NB4 (cell line): ENCODE results near the gene BRI3.

Source experiments
- DNase-seq: peaks from one replicate; pipeline ENCODE4 v3.0.0; 2010; ENCODE audit warnings: low read depth
- H3K4me3 ChIP-seq: one replicate; pipeline ENCODE4 v1.5.1; 2011; ENCODE audit warnings: mild to moderate bottlenecking, low read depth, low read length, moderate library complexity
- CTCF ChIP-seq: IDR thresholded peaks from one replicate; pipeline ENCODE4 v1.5.1; 2012; ENCODE audit warnings: low read depth, low read length
- MAX ChIP-seq: IDR thresholded peaks from 2 replicates; pipeline ENCODE4 v1.6.1; 2011; ENCODE audit warnings: low read depth, low read length
- MYC ChIP-seq: IDR thresholded peaks from 2 replicates; pipeline ENCODE4 v1.6.1; 2011; ENCODE audit warnings: low read depth, low read length
- POLR2A ChIP-seq: IDR thresholded peaks from 2 replicates; pipeline ENCODE4 v1.6.1; 2011; ENCODE audit warnings: mild to moderate bottlenecking; ENCODE audit not compliant: insufficient read length; ENCODE audit errors: extremely low read depth

Gene BRI3

GRCh38 chr7:98235901-98236300 is 45.6 kb upstream of the BRI3 start:
- H3K4me3 ChIP-seq: no peak overlapping the region
- TF ChIP-seq CTCF: no peak
- no peak for TF ChIP-seq MYC
- no peak for TF ChIP-seq POLR2A
- TF ChIP-seq MAX: no peak
- DNase-seq: no peak

GRCh38 chr7:98236355-98237185 is 44.9 kb upstream of the BRI3 start:
- no peak for DNase-seq
- TF ChIP-seq MAX: no peak
- TF ChIP-seq MYC: no peak
- no peak for TF ChIP-seq CTCF
- no peak for TF ChIP-seq POLR2A
- no peak overlapping the region for H3K4me3 ChIP-seq

- TF ChIP-seq MYC (no peak), CTCF (no peak), POLR2A (no peak), MAX (no peak)
- H3K4me3 ChIP-seq: no peak overlapping the region
- DNase-seq: no peak
Observed at GRCh38 chr7:98238076-98238475, 43.4 kb upstream of the BRI3 start.

- DNase-seq: no peak
- no peak overlapping the region for H3K4me3 ChIP-seq
- TF ChIP-seq POLR2A (no peak), CTCF (no peak), MYC (no peak), MAX (no peak)
Observed at GRCh38 chr7:98238976-98239375, 42.5 kb upstream of the BRI3 start.

- no peak overlapping the region for H3K4me3 ChIP-seq
- TF ChIP-seq CTCF: peak; percentile 86
- TF ChIP-seq MYC: 0 out of 2 replicates have a peak, but pooled peaks have one; percentile 9
- peak; percentile 36; the same call in 1 of the 2 replicates for TF ChIP-seq MAX
- no peak for TF ChIP-seq POLR2A
- DNase-seq: peak; percentile 67
Observed at GRCh38 chr7:98240961-98241673, 40.4 kb upstream of the BRI3 start.
